PFSK-1 (cell line): Measurements from ENCODE around the gene NKAIN2.

Experiments used
- FOXP2 ChIP-seq: optimal IDR thresholded peaks from 2 replicates; pipeline ENCODE3; 2011; ENCODE audit warnings: borderline replicate concordance, control low read depth, inconsistent platforms; ENCODE audit not compliant: insufficient read depth; ENCODE audit errors: extremely low read length, extremely low read depth
- POLR2AphosphoS5 ChIP-seq: IDR thresholded peaks from 2 replicates; pipeline ENCODE4 v1.6.1; 2012; ENCODE audit warnings: low read depth, mild to moderate bottlenecking, control low read depth, low read length, moderate library complexity
- SIN3A ChIP-seq: IDR thresholded peaks from 2 replicates; pipeline ENCODE4 v1.6.1; 2012; ENCODE audit warnings: mild to moderate bottlenecking, low read length, moderate library complexity, borderline replicate concordance; ENCODE audit not compliant: insufficient read depth
- TAF1 ChIP-seq: IDR thresholded peaks from 2 replicates; pipeline ENCODE4 v1.6.1; 2012; ENCODE audit warnings: low read length, control low read depth, borderline replicate concordance; ENCODE audit not compliant: insufficient read depth
- TF ChIP-seq, protein P1 (sequence below), 2 experiments: IDR thresholded peaks; 2 replicates each; pipeline versions ENCODE4 v1.6.1 to v1.8.0; 2011 to 2012; ENCODE audit warnings: low read depth in 2 of 2, low read length in 2 of 2, control low read depth in 1 of 2, inconsistent platforms in 1 of 2, mild to moderate bottlenecking in 1 of 2, moderate library complexity in 1 of 2; ENCODE audit not compliant: insufficient read depth in 1 of 2

NKAIN2 gene

DNA sequence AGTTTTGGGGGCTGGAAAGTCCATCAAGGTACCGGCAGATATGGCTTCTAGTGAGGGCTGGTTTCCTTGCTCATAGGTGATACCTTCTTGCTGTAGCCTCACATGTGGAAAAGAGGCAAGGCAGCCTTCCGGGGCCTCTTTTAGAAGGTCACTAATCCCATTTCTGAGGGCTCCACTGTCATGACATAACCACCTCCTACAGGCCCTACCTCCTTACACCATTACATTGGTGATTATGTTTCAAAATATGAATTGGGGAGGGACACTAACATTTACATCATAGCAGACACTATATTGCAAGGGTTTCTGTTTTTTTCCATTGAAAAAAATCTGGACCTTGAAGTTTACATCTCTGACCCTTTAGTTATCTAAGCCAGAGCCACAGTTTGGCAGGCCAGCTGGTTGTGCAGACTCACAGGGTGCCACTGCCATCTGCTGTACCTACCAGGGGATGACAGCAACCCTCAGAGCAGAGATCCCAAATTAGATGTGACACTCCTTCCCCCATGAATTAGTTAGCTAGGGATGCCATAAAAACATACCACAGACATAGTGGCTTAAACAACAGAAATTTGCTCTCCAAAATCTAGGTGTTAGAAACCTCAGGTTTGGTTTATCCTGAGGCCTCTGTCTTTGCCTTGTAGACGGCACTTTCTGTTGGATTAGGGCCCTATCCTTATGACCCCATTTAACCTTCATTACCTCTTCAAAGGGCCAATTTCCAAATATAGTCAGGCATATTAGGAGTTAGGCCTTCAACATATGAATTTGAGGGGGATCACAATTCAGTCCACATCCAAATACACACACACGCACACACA is 992.2 kb downstream of the NKAIN2 start:
- TF ChIP-seq, protein P1, sequence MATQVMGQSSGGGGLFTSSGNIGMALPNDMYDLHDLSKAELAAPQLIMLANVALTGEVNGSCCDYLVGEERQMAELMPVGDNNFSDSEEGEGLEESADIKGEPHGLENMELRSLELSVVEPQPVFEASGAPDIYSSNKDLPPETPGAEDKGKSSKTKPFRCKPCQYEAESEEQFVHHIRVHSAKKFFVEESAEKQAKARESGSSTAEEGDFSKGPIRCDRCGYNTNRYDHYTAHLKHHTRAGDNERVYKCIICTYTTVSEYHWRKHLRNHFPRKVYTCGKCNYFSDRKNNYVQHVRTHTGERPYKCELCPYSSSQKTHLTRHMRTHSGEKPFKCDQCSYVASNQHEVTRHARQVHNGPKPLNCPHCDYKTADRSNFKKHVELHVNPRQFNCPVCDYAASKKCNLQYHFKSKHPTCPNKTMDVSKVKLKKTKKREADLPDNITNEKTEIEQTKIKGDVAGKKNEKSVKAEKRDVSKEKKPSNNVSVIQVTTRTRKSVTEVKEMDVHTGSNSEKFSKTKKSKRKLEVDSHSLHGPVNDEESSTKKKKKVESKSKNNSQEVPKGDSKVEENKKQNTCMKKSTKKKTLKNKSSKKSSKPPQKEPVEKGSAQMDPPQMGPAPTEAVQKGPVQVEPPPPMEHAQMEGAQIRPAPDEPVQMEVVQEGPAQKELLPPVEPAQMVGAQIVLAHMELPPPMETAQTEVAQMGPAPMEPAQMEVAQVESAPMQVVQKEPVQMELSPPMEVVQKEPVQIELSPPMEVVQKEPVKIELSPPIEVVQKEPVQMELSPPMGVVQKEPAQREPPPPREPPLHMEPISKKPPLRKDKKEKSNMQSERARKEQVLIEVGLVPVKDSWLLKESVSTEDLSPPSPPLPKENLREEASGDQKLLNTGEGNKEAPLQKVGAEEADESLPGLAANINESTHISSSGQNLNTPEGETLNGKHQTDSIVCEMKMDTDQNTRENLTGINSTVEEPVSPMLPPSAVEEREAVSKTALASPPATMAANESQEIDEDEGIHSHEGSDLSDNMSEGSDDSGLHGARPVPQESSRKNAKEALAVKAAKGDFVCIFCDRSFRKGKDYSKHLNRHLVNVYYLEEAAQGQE (IDR thresholded peaks at IDR 0.05; ENCODE audit: insufficient read depth in 1 of 2, low read depth in 2 of 2, low read length in 2 of 2): no peak
- no peak for TF ChIP-seq FOXP2
- no peak for TF ChIP-seq POLR2AphosphoS5
- no peak for TF ChIP-seq TAF1
- TF ChIP-seq SIN3A: no peak

DNA sequence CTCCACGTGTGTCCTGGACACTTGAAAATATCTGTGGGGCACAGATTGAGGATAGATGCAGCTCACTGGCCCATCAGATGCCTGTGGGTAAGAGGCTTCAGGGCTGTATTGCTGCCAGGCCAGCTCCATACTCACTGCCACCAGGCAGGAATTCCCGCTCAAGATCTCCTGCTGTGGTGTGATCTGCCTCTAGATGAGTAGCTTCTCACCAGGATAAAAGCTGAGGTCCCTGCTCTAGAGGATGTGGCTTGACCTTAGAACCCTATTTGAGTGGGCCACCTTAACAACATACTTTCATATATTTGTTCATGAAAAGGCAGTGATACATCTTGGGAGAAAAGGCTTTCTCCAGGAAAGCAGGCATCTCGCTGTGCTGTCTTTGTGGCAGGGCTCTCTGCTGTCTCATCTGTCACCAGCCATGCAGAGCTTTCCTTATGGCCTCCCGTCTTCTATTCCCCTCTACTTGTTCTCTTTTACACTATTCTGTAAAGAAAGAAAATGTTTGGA is 992.9 kb downstream of the NKAIN2 start:
- TF ChIP-seq, protein P1 (IDR thresholded peaks at IDR 0.05; ENCODE audit: insufficient read depth in 1 of 2, low read depth in 2 of 2, low read length in 2 of 2): no peak
- no peak for TF ChIP-seq SIN3A
- no peak for TF ChIP-seq FOXP2
- no peak for TF ChIP-seq TAF1
- no peak for TF ChIP-seq POLR2AphosphoS5

DNA sequence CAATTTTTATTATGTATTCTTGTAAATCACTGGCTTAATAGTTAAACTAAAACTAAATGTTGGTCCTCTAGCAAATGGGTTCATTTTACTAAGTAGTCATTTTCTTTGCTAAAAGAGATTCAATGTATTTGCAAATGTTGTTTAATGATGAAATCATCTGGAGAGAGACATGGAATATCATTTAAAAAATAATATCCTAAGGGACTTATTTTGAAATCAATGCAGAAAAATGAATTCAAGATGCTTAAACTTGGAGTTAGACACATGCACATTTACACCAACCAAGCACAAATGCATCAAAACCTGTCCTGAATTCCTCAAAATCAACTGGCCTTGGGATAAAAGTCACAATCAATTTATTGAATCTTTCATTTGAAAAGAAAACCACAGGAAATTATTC is 993.6 kb downstream of the NKAIN2 start:
- TF ChIP-seq, protein P1 (IDR thresholded peaks at IDR 0.05; ENCODE audit: insufficient read depth in 1 of 2, low read depth in 2 of 2, low read length in 2 of 2): no peak
- TF ChIP-seq TAF1 (no peak), FOXP2 (no peak)

DNA sequence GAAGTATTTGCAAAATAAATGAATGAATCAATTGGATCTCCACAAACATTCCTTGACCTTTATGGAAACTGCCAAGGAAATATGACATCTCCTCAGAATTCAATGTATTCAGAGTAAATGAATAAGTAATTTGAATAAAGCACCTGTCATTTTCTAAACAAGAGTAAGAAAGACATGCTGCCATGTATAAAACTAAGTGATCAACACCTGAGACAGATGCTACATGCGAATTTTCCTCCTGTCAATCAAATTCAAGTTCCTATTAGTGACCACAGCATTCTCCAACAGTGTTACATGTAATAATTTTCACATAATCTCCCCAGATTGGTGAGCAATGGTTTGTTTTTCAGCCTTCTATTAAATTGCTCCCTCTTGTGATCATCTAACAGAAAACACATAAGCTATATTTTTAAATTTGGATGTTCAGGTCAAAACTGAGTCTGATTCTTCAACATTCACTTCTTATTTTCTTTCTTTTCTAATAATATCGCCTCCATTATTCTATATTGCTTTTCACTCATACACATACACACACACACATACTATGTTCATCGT is 995.4 kb downstream of the NKAIN2 start:
- TF ChIP-seq, protein P1 (IDR thresholded peaks at IDR 0.05; ENCODE audit: insufficient read depth in 1 of 2, low read depth in 2 of 2, low read length in 2 of 2): no peak
- TF ChIP-seq TAF1: no peak
- TF ChIP-seq SIN3A: no peak
- TF ChIP-seq POLR2AphosphoS5: no peak
- no peak for TF ChIP-seq FOXP2
